ENCODE data around the gene DLG2. TPM values are rescaled to one million over a fixed set of nuclear protein-coding genes. Genes with fewer than 3 reads are reported as not detected.

The DLG2 gene
- total and polyA plus RNA-seq, 2 of the 8 experiments (the other 6 are each of a cell fraction or from before 2014, with no cell fraction given): 1.7 to 14.3 TPM

DNA sequence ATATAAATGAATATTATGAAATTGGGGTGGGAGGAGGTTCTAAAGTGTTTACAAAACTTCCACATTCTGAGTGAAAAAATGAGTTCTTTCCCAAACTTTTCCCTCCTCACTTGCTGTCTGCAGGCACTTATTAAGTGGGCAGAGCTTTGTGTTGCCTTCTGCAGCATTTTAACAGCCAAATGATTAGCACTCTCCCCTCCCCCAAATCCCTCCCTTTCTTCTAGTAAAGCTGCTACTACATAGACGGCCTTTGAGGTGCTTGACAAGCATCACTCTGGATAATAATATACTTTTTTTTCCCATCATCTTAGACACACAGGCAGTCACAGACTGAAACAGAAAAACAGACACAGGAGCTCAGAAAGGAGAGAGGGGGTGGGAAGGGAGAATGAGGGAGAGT, 493.5 kb downstream of the DLG2 start:
- no peak overlapping the region for H3K4me3 ChIP-seq (ENCODE audit: extremely low read depth in 1 of 4, insufficient read depth in 2 of 4, low read depth in 3 of 4, low read length in 4 of 4)
- no peak overlapping the region for H2AK5ac ChIP-seq (ENCODE audit: low read depth, low read length)
- H3K23me2 ChIP-seq (ENCODE audit: low read depth, low read length): no peaks in the 10 kb centered on the region; the same call in 1 of the 2 replicates
- H2BK12ac ChIP-seq (ENCODE audit: low read depth, low read length): no peak overlapping the region
- H3K27ac ChIP-seq (ENCODE audit: low read depth, low read length): no peak overlapping the region
- no peaks in the 10 kb centered on the region for H4K20me1 ChIP-seq (replicated peaks in 1 of 2; ENCODE audit: control insufficient read depth in 1 of 2, insufficient read depth in 2 of 2, low read length in 2 of 2)
- H3K4ac ChIP-seq (replicated peaks; ENCODE audit: insufficient read length, low read depth, low read length): no peak overlapping the region
- no peak overlapping the region for H3K4me2 ChIP-seq (ENCODE audit: insufficient read depth in 1 of 2, low read depth in 2 of 2, low read length in 2 of 2)
- no peak overlapping the region for H3K14ac ChIP-seq (ENCODE audit: insufficient read length)
- H3K79me1 ChIP-seq (ENCODE audit: low read depth, low read length): no peaks in the 10 kb centered on the region
- no peak for FAIRE-seq
- no peaks in the 10 kb centered on the region for H3K27me3 ChIP-seq (replicated peaks in 1 of 4; ENCODE audit: control insufficient read depth in 3 of 4, extremely low read depth in 1 of 4, insufficient read depth in 3 of 4, low read length in 3 of 4)
- no peak overlapping the region for H2BK120ac ChIP-seq (replicated peaks; ENCODE audit: low read depth, low read length)
- H3K9ac ChIP-seq (replicated peaks in 1 of 4; ENCODE audit: extremely low read depth in 1 of 4, low read depth in 3 of 4, low read length in 3 of 4): no peak overlapping the region
- no peak overlapping the region for H3K18ac ChIP-seq (ENCODE audit: extremely low read depth, low read length)
- no peak overlapping the region for H2BK5ac ChIP-seq (ENCODE audit: low read depth, low read length)
- 55% methylated on average over 1 of the region's 1 CpG; no CpG with 5 or more reads in 1 of the 2 experiments for WGBS, 2 experiments (ENCODE audit: extremely low coverage in 1 of 2, insufficient coverage in 1 of 2, insufficient read length in 1 of 2, insufficient replicate concordance in 2 of 2, low coverage in 1 of 2, low lambda C conversion rate in 2 of 2, missing lambda C conversion rate in 1 of 2)
- no peak overlapping the region for H4K8ac ChIP-seq (ENCODE audit: extremely low read depth, insufficient read depth, low read length)
- no peaks in the 10 kb centered on the region for H3K36me3 ChIP-seq (ENCODE audit: control insufficient read depth in 2 of 4, insufficient read depth in 4 of 4, low read length in 3 of 4)
- no peaks in the 10 kb centered on the region for H3K79me2 ChIP-seq (ENCODE audit: control insufficient read depth in 1 of 2, insufficient read depth in 2 of 2, low read length in 2 of 2)
- POLR2A ChIA-PET (ENCODE audit: partially characterized antibody): no interaction called here
- H4K5ac ChIP-seq (ENCODE audit: insufficient read length, low read depth, low read length): no peak overlapping the region
- H3K4me1 ChIP-seq (replicated peaks in 1 of 4; ENCODE audit: control insufficient read depth in 3 of 4, insufficient read depth in 4 of 4, low read length in 3 of 4): peaks cover 0 to 4% (median 1%) of the 10 kb centered on the region in 4 experiments; a peak in 3 of 7 replicates
- H4K91ac ChIP-seq (replicated peaks; ENCODE audit: insufficient read length, low read length): no peak overlapping the region
- no peak overlapping the region for H2AFZ ChIP-seq (ENCODE audit: low read length)
- H2BK20ac ChIP-seq (ENCODE audit: low read length): no peak overlapping the region
- no peak overlapping the region for H3K23ac ChIP-seq (ENCODE audit: insufficient read length)
- H2BK15ac ChIP-seq (ENCODE audit: low read length): no peak overlapping the region
- CTCF ChIA-PET (ENCODE audit: partially characterized antibody): interaction anchor here (0.6 to 1.1 kb wide), 2 partner anchors 233 to 613 kb away, joined by 3 read pairs; no protein-coding TSS in a partner anchor
- H3K9me3 ChIP-seq (ENCODE audit: insufficient read depth in 2 of 2, low read depth in 1 of 2, low read length in 1 of 2): no peaks in the 10 kb centered on the region
- no peak overlapping the region for H3K56ac ChIP-seq (replicated peaks; ENCODE audit: insufficient read length, low read depth, low read length)
- DNase-seq (ENCODE audit: low read depth in 1 of 2, low spot score in 2 of 2): no peak
- TF ChIP-seq GTF2F1 (IDR thresholded peaks at IDR 0.05; ENCODE audit: borderline replicate concordance, low read depth, low read length): no peak
- no peak for TF ChIP-seq RBBP5 (IDR thresholded peaks at IDR 0.05; ENCODE audit: borderline replicate concordance, low read depth, low read length)
- TF ChIP-seq ASH2L (IDR thresholded peaks at IDR 0.05; ENCODE audit: low read length): no peak
- TF ChIP-seq, protein P1, sequence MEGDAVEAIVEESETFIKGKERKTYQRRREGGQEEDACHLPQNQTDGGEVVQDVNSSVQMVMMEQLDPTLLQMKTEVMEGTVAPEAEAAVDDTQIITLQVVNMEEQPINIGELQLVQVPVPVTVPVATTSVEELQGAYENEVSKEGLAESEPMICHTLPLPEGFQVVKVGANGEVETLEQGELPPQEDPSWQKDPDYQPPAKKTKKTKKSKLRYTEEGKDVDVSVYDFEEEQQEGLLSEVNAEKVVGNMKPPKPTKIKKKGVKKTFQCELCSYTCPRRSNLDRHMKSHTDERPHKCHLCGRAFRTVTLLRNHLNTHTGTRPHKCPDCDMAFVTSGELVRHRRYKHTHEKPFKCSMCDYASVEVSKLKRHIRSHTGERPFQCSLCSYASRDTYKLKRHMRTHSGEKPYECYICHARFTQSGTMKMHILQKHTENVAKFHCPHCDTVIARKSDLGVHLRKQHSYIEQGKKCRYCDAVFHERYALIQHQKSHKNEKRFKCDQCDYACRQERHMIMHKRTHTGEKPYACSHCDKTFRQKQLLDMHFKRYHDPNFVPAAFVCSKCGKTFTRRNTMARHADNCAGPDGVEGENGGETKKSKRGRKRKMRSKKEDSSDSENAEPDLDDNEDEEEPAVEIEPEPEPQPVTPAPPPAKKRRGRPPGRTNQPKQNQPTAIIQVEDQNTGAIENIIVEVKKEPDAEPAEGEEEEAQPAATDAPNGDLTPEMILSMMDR (IDR thresholded peaks at IDR 0.05; ENCODE audit: control extremely low read depth in 1 of 3, insufficient read depth in 1 of 3, low read depth in 1 of 3, low read length in 3 of 3): no peak
- TF ChIP-seq USF2 (IDR thresholded peaks at IDR 0.05; ENCODE audit: low read length): no peak
- TF ChIP-seq SIX5 (IDR thresholded peaks at IDR 0.05; ENCODE audit: low read depth, low read length): no peak
- TF ChIP-seq HDAC6 (IDR thresholded peaks at IDR 0.05; ENCODE audit: low read depth, low read length): no peak
- TF ChIP-seq CTBP2 (IDR thresholded peaks at IDR 0.05; ENCODE audit: borderline replicate concordance, insufficient read depth, insufficient read length, low read length): no peak
- no peak for TF ChIP-seq NRF1 (IDR thresholded peaks at IDR 0.05; ENCODE audit: low read depth, low read length)
- no peak for TF ChIP-seq FOSL1 (IDR thresholded peaks at IDR 0.05; ENCODE audit: insufficient read depth, low read depth, low read length)
- no peak for TF ChIP-seq JUN (IDR thresholded peaks at IDR 0.05; ENCODE audit: low read depth, low read length)
